GM10266 (cell line): ENCODE results near the gene NSMCE4A.
"Not testable (repeated sequence)": the region's sequence is repeated elsewhere in the genome, so short reads cannot be mapped to it uniquely, and the experiment has no call there.

Experiments used
- DNase-seq: peaks from one replicate; pipeline ENCODE4 v3.0.0; 2012; ENCODE audit errors: extremely low spot score
- TF ChIP-seq, protein P1 (sequence below): IDR thresholded peaks from 2 replicates; pipeline ENCODE4 v1.5.1; 2012; ENCODE audit warnings: mild to moderate bottlenecking, low read depth; ENCODE audit not compliant: control insufficient read depth, insufficient read depth; ENCODE audit errors: missing control alignments

The NSMCE4A gene

DNA sequence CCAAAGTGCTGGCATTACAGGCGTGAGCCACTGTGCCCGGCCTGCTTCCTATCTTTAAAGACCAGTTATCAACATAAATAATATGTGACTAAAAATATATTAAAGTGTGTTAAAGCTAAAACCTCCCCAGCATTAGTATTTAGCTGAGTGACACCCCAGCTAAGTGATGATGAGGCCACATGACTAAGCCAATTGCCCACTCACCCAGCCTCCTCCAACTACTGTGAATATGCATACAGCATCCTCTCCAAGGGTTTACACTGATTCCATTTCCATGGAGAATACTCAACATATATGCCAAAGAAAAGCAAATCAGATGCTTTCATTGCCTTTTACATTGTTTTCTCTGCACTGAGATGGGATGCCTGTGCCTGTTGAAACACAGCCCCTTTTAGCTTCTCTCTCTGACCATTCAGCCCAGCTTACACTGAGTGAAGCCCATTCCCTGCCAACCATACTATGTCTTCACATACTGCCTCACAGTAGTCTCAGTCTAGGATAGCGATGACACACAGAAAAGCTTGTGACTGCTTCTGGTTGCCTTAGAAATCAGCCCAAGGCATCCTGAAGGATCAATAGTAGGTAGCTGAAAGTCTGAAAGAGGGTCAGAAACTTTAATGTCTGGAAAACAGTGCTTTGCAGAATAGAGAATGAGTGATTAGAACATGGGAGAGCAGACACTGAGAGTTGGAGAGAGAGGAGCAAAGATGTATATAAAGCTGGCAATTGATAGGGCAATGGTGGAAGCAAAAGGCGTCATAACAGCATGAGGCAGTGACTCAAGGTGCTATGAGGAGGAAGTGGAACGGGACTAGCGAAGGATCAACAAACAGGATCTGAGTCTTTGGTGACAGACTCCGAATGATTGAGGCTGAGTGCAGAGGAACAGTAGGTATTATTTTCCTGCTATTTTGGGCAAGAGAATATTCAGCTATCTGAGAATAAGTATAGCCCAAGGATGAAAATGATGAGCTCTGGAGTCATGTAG is 27.4 kb downstream of the NSMCE4A start:
- TF ChIP-seq, protein P1, sequence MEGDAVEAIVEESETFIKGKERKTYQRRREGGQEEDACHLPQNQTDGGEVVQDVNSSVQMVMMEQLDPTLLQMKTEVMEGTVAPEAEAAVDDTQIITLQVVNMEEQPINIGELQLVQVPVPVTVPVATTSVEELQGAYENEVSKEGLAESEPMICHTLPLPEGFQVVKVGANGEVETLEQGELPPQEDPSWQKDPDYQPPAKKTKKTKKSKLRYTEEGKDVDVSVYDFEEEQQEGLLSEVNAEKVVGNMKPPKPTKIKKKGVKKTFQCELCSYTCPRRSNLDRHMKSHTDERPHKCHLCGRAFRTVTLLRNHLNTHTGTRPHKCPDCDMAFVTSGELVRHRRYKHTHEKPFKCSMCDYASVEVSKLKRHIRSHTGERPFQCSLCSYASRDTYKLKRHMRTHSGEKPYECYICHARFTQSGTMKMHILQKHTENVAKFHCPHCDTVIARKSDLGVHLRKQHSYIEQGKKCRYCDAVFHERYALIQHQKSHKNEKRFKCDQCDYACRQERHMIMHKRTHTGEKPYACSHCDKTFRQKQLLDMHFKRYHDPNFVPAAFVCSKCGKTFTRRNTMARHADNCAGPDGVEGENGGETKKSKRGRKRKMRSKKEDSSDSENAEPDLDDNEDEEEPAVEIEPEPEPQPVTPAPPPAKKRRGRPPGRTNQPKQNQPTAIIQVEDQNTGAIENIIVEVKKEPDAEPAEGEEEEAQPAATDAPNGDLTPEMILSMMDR: no peak
- DNase-seq: no peak

DNA sequence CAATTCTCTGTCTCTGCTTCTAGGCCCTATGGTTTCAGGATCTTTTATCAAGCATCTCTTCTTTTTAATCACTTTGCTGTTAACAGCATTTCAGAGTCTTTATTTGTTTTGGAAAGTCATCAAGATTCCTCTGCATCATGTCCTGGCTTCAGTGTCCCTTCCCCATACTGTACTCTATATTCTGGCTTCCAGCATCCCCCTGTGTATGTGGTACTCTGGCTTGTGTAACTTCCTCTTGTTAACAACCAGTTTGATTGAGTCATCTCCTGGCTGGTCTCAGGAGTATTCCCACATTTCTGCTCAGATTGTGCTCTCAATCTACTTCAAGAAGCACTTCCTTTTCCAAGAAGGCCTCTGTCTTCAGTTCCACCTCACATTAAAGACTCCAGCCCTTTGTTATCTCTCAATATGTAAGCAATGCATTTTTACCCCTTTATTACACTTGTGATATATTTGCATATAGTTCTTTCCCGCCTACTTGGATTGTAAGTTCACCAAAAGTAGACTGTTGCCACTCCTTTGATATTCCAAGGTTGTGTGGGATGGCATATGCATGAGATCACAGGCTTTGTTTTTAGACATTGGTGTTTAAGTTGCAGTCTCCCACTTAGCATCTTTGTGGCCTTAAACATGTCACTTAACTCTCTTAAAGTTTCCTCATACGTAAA is 32.1 kb downstream of the NSMCE4A start:
- TF ChIP-seq, protein P1: no peak
- DNase-seq: no peak

DNA sequence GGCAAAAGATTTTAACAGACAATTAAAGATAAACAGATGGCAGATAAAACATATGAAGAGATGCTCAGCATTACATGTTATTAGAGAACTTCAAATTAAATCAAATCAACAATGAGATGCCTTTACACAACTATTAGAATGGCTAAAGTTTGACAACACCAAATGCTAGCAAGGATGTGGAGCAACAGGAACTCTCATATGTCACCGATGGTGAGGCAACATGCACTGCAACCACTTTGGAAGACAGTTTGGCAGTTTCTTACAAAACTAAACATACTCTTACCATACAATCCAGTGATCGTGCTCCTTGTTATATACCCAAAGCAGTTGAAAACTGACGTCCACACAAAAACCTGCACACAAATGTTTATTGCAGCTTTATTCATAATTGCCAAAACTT is 33.5 kb downstream of the NSMCE4A start:
- TF ChIP-seq, protein P1: no peak
- no peak for DNase-seq

DNA sequence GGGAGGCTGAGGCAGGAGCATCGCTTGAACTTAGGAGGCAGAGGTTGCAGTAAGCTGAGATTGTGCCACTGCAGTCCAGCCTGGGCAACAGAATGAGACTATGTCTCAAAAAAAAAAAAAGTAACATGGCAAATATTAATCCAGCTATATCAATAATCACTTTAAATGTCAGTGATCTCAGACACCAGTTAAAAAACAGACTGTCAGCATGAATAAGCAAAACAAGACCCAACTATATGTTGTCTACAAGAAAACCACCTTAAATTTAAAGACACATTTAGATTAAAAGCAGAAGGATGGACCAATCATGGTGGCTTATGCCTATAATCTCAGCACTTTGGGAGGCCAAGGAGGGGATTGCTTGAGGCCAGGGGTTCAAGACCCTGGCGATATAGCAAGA is 38.7 kb downstream of the NSMCE4A start:
- no peak for DNase-seq
- TF ChIP-seq, protein P1: no peak

DNA sequence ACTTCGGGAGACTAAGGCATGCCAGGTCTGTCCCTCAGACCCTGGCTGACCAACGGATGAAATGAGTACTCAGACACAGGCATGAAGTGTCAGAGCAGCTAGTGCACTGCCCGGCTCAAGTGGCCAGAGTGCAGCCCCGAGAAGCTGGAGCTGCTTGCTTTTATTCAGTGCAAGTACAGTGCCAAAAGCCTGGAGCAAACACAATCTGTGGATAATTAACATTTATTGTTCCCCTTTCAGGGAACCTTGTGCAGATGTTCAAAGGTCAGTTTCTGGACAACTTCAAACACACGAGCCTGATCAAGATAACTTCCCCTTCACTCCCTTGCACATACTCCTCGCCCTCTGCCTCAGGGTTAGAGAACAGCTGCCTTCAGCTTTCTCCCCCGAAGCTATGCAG is 39.3 kb downstream of the NSMCE4A start:
- TF ChIP-seq, protein P1: no peak
- no peak for DNase-seq

DNA sequence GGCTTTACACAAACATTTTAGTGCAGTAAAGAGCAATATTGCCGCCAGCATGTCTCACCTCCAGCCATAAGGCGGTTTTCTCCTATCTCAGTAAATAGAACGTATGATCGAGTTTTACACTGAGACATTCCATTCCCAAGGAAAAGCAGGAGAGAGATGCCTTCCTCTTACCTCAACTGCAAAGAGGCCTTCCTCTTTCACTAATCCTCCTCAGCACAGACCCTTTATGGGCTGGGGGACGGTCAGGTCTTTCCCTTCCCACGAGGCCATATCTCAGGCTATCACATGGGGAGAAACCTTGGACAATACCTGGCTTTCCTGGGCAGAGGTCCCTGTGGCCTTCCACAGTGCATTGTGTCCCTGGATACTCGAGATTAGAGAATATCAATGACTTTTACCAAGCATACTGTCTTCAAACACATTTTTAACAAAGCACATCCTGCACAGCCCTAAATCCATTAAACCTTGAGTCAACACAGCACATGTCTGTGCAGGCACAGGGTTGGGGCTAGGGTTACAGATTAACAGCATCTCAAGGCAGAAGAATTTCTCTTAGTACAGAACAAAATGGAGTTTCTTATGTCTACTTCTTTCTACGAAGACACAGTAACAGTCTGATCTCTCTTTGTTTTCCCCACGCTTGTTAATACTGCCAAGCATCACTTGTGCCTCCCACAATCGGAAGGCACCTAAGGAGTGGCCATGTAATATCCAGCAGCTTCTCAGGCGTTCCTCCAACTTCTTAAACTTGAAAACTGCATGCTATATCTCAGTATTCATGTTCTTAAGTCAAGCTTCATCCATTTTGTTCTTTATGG is 44.5 kb downstream of the NSMCE4A start:
- not testable (repeated sequence) for DNase-seq

DNA sequence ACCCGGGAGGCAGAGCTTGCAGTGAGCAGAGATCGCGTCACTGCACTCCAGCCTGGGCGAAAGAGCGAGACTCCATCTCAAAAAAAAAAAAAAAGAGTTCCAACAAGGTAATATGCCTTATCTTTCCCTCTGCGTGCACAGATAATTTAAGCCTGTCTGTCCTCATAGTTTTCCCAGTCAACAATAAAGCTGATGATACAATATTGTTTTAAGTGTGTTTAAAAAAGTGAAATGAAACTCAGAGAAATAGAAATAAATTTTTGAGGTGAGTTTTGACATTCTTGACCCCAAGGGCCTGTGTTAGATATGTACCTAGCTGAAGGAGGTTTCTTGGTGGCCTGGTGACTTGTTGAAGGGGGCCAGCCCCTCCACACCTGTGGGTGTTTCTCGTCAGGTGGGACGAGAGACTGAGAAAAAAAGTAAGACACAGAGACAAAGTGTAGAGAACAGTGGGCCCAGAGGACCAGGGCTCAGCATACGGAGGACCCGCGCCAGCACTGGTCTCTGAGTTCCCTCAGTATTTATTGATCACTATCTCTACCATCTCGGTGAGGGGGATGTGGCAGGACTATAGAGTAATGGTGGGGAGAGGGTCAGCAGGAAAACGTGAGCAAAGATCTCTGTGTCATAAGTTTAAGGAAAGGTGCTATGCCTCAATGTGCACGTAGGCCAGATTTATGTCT is 45.3 kb downstream of the NSMCE4A start:
- DNase-seq: not testable (repeated sequence)
